K562 (cell line): ENCODE results near the gene MMP24. TPM values are rescaled to one million over a fixed set of nuclear protein-coding genes. Genes with fewer than 3 reads are reported as not detected.

Experiments
- BACH1 ChIP-seq: fragments of 200-800 bp; sonication (Bioruptor generic); IDR thresholded peaks from 2 replicates; pipeline ENCODE4 v1.6.1; 2016; ENCODE audit warnings: missing genetic modification characterization, missing compliant biosample characterization
- CHD2 ChIP-seq: IDR thresholded peaks from 2 replicates; pipeline ENCODE4 v1.6.1; 2011; ENCODE audit warnings: low read depth, low read length
- MED1 ChIP-seq: sonication (generic); formaldehyde crosslinking; IDR thresholded peaks from 2 replicates; pipeline ENCODE4 v1.8.1; 2023; ENCODE audit warnings: missing genetic modification reagents, borderline replicate concordance
- MIER1 ChIP-seq: fragments of 450-650 bp; IDR thresholded peaks from 2 replicates; pipeline ENCODE4 v1.6.1; 2016; ENCODE audit warnings: antibody characterized with exemption, mild to moderate bottlenecking, low read depth
- NR3C1 ChIP-seq: sonication (generic); formaldehyde crosslinking; IDR thresholded peaks from 2 replicates; pipeline ENCODE4 v1.8.1; 2022; ENCODE audit warnings: missing genetic modification reagents
- RBM15 ChIP-seq: fragments of 200-400 bp; formaldehyde crosslinking; IDR thresholded peaks from 2 replicates; pipeline ENCODE4 v1.6.1; 2018; ENCODE audit warnings: mild to moderate bottlenecking, low read length, moderate library complexity; ENCODE audit not compliant: insufficient read depth
- RCOR1 ChIP-seq, 2 experiments: IDR thresholded peaks; 2 replicates each; pipeline ENCODE4 v1.6.1; 2012; ENCODE audit warnings: low read depth in 2 of 2, low read length in 2 of 2, borderline replicate concordance in 1 of 2, improper control_type of control experiment in 1 of 2
- TEAD1 ChIP-seq, 2 experiments: fragments of 450-650 bp in 1 of 2; sonication (generic) in 1 of 2; formaldehyde crosslinking; IDR thresholded peaks; 2 replicates each; pipeline versions ENCODE4 v1.4.0 to v1.8.0; 2020 to 2022; ENCODE audit warnings: mild to moderate bottlenecking in 2 of 2, missing genetic modification reagents in 1 of 2
- TOE1 ChIP-seq, 2 experiments: fragments of 450-650 bp in 1 of 2; sonication (generic) in 1 of 2; formaldehyde crosslinking in 1 of 2; IDR thresholded peaks; 2 replicates each; pipeline versions ENCODE4 v1.7.1 to v1.8.0; 2016 to 2022; ENCODE audit warnings: borderline replicate concordance in 2 of 2, mild to moderate bottlenecking in 2 of 2, antibody characterized with exemption in 1 of 2, inconsistent platforms in 1 of 2, low read depth in 1 of 2, missing genetic modification reagents in 1 of 2, moderate library complexity in 1 of 2
- ZNF324 ChIP-seq: fragments of 250-450 bp; sonication (Bioruptor Pico); IDR thresholded peaks from 2 replicates; pipeline ENCODE4 v1.4.0; 2020; ENCODE audit warnings: mild to moderate bottlenecking
- polyA plus RNA-seq, 8 experiments: library from polyadenylated mRNA; depleted of rRNA in 4 of 8; stranded (reverse) in 5 of 8; unstranded in 3 of 8; fragments of >200 nt; fragmentation: Nextera tagmentation in 2 of 8; fragmentation: Illumina TruSeq in 1 of 8; extraction: Ambion mirVana in 2 of 8; extraction: Trizol in 1 of 8; gene quantifications; 2 replicates each; pipeline versions ENCODE4 v1.2.1 to v1.2.3, GENCODE V29; 2011 to 2014; ENCODE audit warnings: inconsistent platforms in 1 of 8, missing spikeins in 1 of 8
- total RNA-seq, 7 experiments: library from RNA; depleted of rRNA in 6 of 7; stranded (reverse); fragments of >200 nt in 6 of 7; fragmentation: Illumina TruSeq in 2 of 7; extraction: Trizol in 2 of 7; gene quantifications; 2 replicates each; pipeline versions ENCODE4 v1.2.1 to v1.2.3, GENCODE V29; 2011 to 2021; ENCODE audit warnings: low replicate concordance in 1 of 7
- TF ChIP-seq, protein P1 (sequence below): conservative IDR thresholded peaks from 2 replicates; pipeline ENCODE4 v1.6.1; 2011; ENCODE audit warnings: low read depth, mild to moderate bottlenecking, low read length; ENCODE audit not compliant: control insufficient read depth
- TF ChIP-seq, protein P2 (sequence below): sonication (generic); formaldehyde crosslinking; IDR thresholded peaks from 2 replicates; pipeline ENCODE4 v1.8.0; 2023; ENCODE audit warnings: mild to moderate bottlenecking, missing genetic modification reagents
- TF ChIP-seq, protein P3 (sequence below): fragments of 450-650 bp; IDR thresholded peaks from 2 replicates; pipeline ENCODE4 v1.6.1; 2017; ENCODE audit warnings: mild to moderate bottlenecking, moderate library complexity
- TF ChIP-seq, protein P4 (sequence below), 2 experiments: fragments of 450-650 bp; IDR thresholded peaks; 2 replicates each; pipeline ENCODE4 v1.6.1; 2018; ENCODE audit warnings: mild to moderate bottlenecking in 2 of 2, low read depth in 1 of 2; ENCODE audit not compliant: partially characterized antibody in 2 of 2

The MMP24 gene
- total and polyA plus RNA-seq, 9 of the 15 experiments (the other 6 are each of a cell fraction or from before 2014, with no cell fraction given): 0.03 to 0.07 (median 0.03) TPM; not detected in 6

DNA sequence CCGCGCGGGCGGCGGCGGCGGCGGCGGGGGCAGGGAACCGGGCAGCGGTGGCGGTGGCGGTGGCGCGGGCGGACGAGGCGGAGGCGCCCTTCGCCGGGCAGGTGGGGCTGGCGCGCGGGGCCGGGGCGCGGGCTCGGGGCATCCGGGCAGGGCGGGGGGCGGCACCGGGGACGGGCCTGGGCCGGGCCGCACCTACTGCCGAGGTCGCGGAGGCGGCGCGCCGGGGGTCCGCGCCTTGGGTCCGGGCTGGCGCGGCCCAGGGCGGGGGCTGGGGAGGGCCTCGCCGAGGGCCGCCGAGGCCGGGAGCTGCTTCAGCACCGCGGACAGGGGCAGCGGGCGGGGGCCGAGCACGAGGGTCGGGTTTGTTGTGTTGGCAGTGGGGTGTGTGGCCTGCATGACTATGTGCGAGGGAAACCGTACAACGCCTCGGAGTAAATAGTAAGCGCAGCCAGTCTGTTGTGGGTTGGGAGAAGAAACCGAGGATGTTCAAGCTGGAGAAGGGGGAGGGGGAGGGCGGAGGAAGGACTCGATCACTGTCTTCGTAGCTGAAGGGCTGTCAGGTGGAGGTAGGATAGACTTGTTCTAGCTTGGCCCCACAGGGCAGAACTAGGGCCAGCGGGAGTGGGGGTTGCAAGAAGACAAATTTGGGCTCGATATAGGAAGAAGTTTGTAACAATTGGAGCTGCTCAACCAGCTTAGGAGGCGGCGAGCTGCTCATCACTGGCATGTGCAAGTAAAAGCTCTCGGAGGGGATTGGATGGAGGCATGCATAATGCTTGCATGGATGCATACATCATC is 593 bp downstream of the MMP24 start (continued):
- TF ChIP-seq MED1 (no peak), TEAD1 (CRISPR knock-in tag; IDR thresholded peaks at IDR 0.05) (peak in 1 of 2 experiments; percentile 70; a peak in 1 of 4 replicates), RCOR1 (IDR thresholded peaks at IDR 0.05; ENCODE audit: borderline replicate concordance in 1 of 2, low read depth in 2 of 2, low read length in 2 of 2) (0 out of 4 replicates have a peak, but pooled peaks of 1 of the 2 experiments have one; percentile 38), TOE1 (IDR thresholded peaks at IDR 0.05; ENCODE audit: borderline replicate concordance) (no peak), TOE1 (CRISPR knock-in tag; IDR thresholded peaks at IDR 0.05; ENCODE audit: borderline replicate concordance, low read depth) (no peak), MIER1 (peak; percentile 97), CHD2 (no peak), RBM15 (no peak), ZNF324 (CRISPR knock-in tag) (no peak), NR3C1 (CRISPR knock-in tag) (peak; percentile 73; the same call in 1 of the 2 replicates), BACH1 (tag) (no peak)
- TF ChIP-seq, protein P1, sequence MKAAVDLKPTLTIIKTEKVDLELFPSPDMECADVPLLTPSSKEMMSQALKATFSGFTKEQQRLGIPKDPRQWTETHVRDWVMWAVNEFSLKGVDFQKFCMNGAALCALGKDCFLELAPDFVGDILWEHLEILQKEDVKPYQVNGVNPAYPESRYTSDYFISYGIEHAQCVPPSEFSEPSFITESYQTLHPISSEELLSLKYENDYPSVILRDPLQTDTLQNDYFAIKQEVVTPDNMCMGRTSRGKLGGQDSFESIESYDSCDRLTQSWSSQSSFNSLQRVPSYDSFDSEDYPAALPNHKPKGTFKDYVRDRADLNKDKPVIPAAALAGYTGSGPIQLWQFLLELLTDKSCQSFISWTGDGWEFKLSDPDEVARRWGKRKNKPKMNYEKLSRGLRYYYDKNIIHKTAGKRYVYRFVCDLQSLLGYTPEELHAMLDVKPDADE: peak; percentile 85; the same call in 1 of the 2 replicates
- TF ChIP-seq, protein P2, sequence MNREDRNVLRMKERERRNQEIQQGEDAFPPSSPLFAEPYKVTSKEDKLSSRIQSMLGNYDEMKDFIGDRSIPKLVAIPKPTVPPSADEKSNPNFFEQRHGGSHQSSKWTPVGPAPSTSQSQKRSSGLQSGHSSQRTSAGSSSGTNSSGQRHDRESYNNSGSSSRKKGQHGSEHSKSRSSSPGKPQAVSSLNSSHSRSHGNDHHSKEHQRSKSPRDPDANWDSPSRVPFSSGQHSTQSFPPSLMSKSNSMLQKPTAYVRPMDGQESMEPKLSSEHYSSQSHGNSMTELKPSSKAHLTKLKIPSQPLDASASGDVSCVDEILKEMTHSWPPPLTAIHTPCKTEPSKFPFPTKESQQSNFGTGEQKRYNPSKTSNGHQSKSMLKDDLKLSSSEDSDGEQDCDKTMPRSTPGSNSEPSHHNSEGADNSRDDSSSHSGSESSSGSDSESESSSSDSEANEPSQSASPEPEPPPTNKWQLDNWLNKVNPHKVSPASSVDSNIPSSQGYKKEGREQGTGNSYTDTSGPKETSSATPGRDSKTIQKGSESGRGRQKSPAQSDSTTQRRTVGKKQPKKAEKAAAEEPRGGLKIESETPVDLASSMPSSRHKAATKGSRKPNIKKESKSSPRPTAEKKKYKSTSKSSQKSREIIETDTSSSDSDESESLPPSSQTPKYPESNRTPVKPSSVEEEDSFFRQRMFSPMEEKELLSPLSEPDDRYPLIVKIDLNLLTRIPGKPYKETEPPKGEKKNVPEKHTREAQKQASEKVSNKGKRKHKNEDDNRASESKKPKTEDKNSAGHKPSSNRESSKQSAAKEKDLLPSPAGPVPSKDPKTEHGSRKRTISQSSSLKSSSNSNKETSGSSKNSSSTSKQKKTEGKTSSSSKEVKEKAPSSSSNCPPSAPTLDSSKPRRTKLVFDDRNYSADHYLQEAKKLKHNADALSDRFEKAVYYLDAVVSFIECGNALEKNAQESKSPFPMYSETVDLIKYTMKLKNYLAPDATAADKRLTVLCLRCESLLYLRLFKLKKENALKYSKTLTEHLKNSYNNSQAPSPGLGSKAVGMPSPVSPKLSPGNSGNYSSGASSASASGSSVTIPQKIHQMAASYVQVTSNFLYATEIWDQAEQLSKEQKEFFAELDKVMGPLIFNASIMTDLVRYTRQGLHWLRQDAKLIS (CRISPR knock-in tag): peak; percentile 57; the same call in 1 of the 2 replicates
- TF ChIP-seq, protein P3, sequence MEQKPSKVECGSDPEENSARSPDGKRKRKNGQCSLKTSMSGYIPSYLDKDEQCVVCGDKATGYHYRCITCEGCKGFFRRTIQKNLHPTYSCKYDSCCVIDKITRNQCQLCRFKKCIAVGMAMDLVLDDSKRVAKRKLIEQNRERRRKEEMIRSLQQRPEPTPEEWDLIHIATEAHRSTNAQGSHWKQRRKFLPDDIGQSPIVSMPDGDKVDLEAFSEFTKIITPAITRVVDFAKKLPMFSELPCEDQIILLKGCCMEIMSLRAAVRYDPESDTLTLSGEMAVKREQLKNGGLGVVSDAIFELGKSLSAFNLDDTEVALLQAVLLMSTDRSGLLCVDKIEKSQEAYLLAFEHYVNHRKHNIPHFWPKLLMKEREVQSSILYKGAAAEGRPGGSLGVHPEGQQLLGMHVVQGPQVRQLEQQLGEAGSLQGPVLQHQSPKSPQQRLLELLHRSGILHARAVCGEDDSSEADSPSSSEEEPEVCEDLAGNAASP: no peak
- TF ChIP-seq, protein P4, sequence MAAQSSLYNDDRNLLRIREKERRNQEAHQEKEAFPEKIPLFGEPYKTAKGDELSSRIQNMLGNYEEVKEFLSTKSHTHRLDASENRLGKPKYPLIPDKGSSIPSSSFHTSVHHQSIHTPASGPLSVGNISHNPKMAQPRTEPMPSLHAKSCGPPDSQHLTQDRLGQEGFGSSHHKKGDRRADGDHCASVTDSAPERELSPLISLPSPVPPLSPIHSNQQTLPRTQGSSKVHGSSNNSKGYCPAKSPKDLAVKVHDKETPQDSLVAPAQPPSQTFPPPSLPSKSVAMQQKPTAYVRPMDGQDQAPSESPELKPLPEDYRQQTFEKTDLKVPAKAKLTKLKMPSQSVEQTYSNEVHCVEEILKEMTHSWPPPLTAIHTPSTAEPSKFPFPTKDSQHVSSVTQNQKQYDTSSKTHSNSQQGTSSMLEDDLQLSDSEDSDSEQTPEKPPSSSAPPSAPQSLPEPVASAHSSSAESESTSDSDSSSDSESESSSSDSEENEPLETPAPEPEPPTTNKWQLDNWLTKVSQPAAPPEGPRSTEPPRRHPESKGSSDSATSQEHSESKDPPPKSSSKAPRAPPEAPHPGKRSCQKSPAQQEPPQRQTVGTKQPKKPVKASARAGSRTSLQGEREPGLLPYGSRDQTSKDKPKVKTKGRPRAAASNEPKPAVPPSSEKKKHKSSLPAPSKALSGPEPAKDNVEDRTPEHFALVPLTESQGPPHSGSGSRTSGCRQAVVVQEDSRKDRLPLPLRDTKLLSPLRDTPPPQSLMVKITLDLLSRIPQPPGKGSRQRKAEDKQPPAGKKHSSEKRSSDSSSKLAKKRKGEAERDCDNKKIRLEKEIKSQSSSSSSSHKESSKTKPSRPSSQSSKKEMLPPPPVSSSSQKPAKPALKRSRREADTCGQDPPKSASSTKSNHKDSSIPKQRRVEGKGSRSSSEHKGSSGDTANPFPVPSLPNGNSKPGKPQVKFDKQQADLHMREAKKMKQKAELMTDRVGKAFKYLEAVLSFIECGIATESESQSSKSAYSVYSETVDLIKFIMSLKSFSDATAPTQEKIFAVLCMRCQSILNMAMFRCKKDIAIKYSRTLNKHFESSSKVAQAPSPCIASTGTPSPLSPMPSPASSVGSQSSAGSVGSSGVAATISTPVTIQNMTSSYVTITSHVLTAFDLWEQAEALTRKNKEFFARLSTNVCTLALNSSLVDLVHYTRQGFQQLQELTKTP (IDR thresholded peaks at IDR 0.05; ENCODE audit: low read depth in 1 of 2, partially characterized antibody in 2 of 2): peak in 1 of 2 experiments; percentile 95
